Astrocyte (in vitro differentiated cells and primary cell): Measurements from ENCODE around the gene PTBP2.

Experiments
- CTCF ChIP-seq: IDR thresholded peaks from 2 replicates; pipeline ENCODE4 v1.5.1; 2011; ENCODE audit warnings: low read depth, mild to moderate bottlenecking, inconsistent platforms, low read length, moderate library complexity; ENCODE audit not compliant: insufficient read depth
- EZH2 ChIP-seq: IDR thresholded peaks from 2 replicates; pipeline ENCODE4 v1.6.1; 2012; ENCODE audit warnings: mild to moderate bottlenecking, low read length, inconsistent platforms; ENCODE audit not compliant: insufficient read depth

GRCh38 chr1:96707023-96707422 lies 14.6 kb upstream of the PTBP2 start:
- TF ChIP-seq EZH2 (no peak), CTCF (no peak)
